Panc1 (cell line): ENCODE results near the gene SULF2. TPM values are rescaled to one million over a fixed set of nuclear protein-coding genes. Genes with fewer than 3 reads are reported as not detected.

ENCODE experiments used
- ATAC-seq: fragments of 200-7000 bp; cut with Tn5 transposase; 2 replicates; pipeline ENCODE4 v1.9.1; 2020; ENCODE audit warnings: mild to moderate bottlenecking, moderate library complexity
- BruUV-seq: library from RNA; stranded (reverse); fragments of 400-500 nt; replicated peaks from 2 replicates; lab custom pipeline; 2021; lab: Mats Ljungman, UMichigan
- CTCF ChIA-PET: fragments of 300-600 bp; sonication (Branson Sonifier 250); formaldehyde crosslinking; loops from one replicate; lab custom pipeline; 2022; ENCODE audit warnings: antibody characterized with exemption; lab: Charles Lee
- POLR2A ChIA-PET: fragments of 300-600 bp; sonication (Branson Sonifier 250); formaldehyde crosslinking; loops from one replicate; lab custom pipeline; 2022; ENCODE audit warnings: antibody characterized with exemption; lab: Charles Lee
- DNase-seq: peaks from one replicate; pipeline ENCODE4 v3.0.0-alpha.2; 2010; ENCODE audit warnings: low read depth, low spot score
- H3K27ac ChIP-seq: 2 replicates; pipeline ENCODE4 v1.5.1; 2011; ENCODE audit warnings: mild to moderate bottlenecking, low read length, inconsistent platforms
- H3K27me3 ChIP-seq: fragments of 200-500 bp; sonication (Bioruptor generic); 2 replicates; pipeline ENCODE4 v1.6.0; 2014; ENCODE audit warnings: low read length, inconsistent platforms; ENCODE audit not compliant: control insufficient read depth, insufficient read depth
- H3K36me3 ChIP-seq: fragments of 200-500 bp; sonication (Bioruptor generic); 2 replicates; pipeline ENCODE4 v1.5.1; 2014; ENCODE audit warnings: inconsistent platforms, mild to moderate bottlenecking, low read length, moderate library complexity; ENCODE audit not compliant: control insufficient read depth, insufficient read depth
- H3K4me1 ChIP-seq: 2 replicates; pipeline ENCODE4 v1.5.1; 2011; ENCODE audit warnings: inconsistent platforms, mild to moderate bottlenecking, low read length, moderate library complexity; ENCODE audit not compliant: control insufficient read depth, insufficient read depth
- H3K4me3 ChIP-seq, 2 experiments: 2 replicates each; pipeline ENCODE4 v1.5.1; 2011 to 2012; ENCODE audit warnings: low read depth in 2 of 2, low read length in 2 of 2, mild to moderate bottlenecking in 2 of 2, inconsistent platforms in 1 of 2, moderate library complexity in 1 of 2
- H3K9me3 ChIP-seq: fragments of 200-500 bp; sonication (Bioruptor generic); 2 replicates; pipeline ENCODE4 v1.5.1; 2014; ENCODE audit warnings: low read depth, mild to moderate bottlenecking, inconsistent platforms, low read length, moderate library complexity; ENCODE audit not compliant: control insufficient read depth, insufficient read depth
- CTCF ChIP-seq: fragments of 450-650 bp; IDR thresholded peaks from 2 replicates; pipeline ENCODE4 v1.5.1; 2017; ENCODE audit warnings: mild to moderate bottlenecking
- POLR2AphosphoS5 ChIP-seq: IDR thresholded peaks from 2 replicates; pipeline ENCODE4 v1.6.1; 2012; ENCODE audit warnings: mild to moderate bottlenecking, low read depth, low read length, moderate library complexity
- REST ChIP-seq, 2 experiments: IDR thresholded peaks; 2 replicates each; pipeline ENCODE4 v1.6.1; 2011 to 2012; ENCODE audit warnings: low read depth in 2 of 2, control low read depth in 1 of 2, low read length in 1 of 2, mild to moderate bottlenecking in 1 of 2, moderate library complexity in 1 of 2; ENCODE audit not compliant: insufficient read depth in 1 of 2
- SIN3A ChIP-seq: IDR thresholded peaks from 2 replicates; pipeline ENCODE4 v1.6.1; 2012; ENCODE audit warnings: low read depth, mild to moderate bottlenecking, low read length, moderate library complexity, borderline replicate concordance; ENCODE audit not compliant: insufficient read depth
- TCF7L2 ChIP-seq: IDR thresholded peaks from 2 replicates; pipeline ENCODE4 v1.6.1; 2011; ENCODE audit warnings: mild to moderate bottlenecking, low read depth, low read length, inconsistent platforms
- in situ Hi-C: cut with HindIII; loops from 2 replicates; pipeline ENCODE4 v1.10.0; 2016; ENCODE audit warnings: low sequenced_read_pairs, low pct_unique_long_range_greater_than_20kb
- intact Hi-C: fragments of 100-400 bp; cut with micrococcal nuclease; formaldehyde crosslinking; loops from one replicate; pipeline ENCODE4 v1.10.0; 2022; ENCODE audit not compliant: unreplicated experiment
- total RNA-seq: library from RNA; stranded (reverse); gene quantifications from one replicate; pipeline ENCODE4 v1.2.1, GENCODE V29; 2021; ENCODE audit not compliant: unreplicated experiment

SULF2 gene
- total RNA-seq, 1 experiment from 2014 or later: 1.4 TPM

GRCh38 chr20:47689731-47690130 lies 95.5 kb downstream of the SULF2 start:
- intact Hi-C loops (no loop called here), in situ Hi-C loops (no loop called here)
- H3K36me3 ChIP-seq: no peaks in the 10 kb centered on the region
- DNase-seq (no peak), ATAC-seq (no peak)
- H3K9me3 ChIP-seq: no peaks in the 10 kb centered on the region
- ChIA-PET CTCF (interaction anchor here (0.7 kb wide), 1 partner anchor 180 kb away, joined by 5 read pairs; no protein-coding TSS in a partner anchor), POLR2A (no interaction called here)
- H3K4me3 ChIP-seq: no peak overlapping the region
- no peak overlapping the region for H3K27ac ChIP-seq
- TF ChIP-seq POLR2AphosphoS5 (no peak), SIN3A (no peak), TCF7L2 (no peak), CTCF (no peak), REST (IDR thresholded peaks at IDR 0.05; ENCODE audit: insufficient read depth in 1 of 2, low read depth in 2 of 2, low read length in 1 of 2) (no peak)
- no peaks in the 10 kb centered on the region for H3K4me1 ChIP-seq
- no TSS peak for BruUV-seq
- H3K27me3 ChIP-seq: no peaks in the 10 kb centered on the region

- H3K36me3 ChIP-seq: no peaks in the 10 kb centered on the region
- no peak for ATAC-seq
Observed at GRCh38 chr20:47688385-47689381, 96.6 kb downstream of the SULF2 start.

More at GRCh38 chr20:47688385-47689381, 96.6 kb downstream of the SULF2 start:
- intact Hi-C loops (no loop called here), in situ Hi-C loops (no loop called here)
- ChIA-PET CTCF (interaction anchor here (0.7 kb wide), 1 partner anchor 181 kb away, joined by 5 read pairs; no protein-coding TSS in a partner anchor), POLR2A (no interaction called here)
- H3K4me3 ChIP-seq: no peak overlapping the region
- TF ChIP-seq SIN3A (no peak), TCF7L2 (no peak), POLR2AphosphoS5 (no peak), CTCF (no peak), REST (IDR thresholded peaks at IDR 0.05; ENCODE audit: insufficient read depth in 1 of 2, low read depth in 2 of 2, low read length in 1 of 2) (no peak)
- no peaks in the 10 kb centered on the region for H3K9me3 ChIP-seq
- H3K27me3 ChIP-seq: no peaks in the 10 kb centered on the region
- no peaks in the 10 kb centered on the region for H3K4me1 ChIP-seq
- DNase-seq: no peak
- no peak overlapping the region for H3K27ac ChIP-seq
- no TSS peak for BruUV-seq
